Spinal cord (tissue), 10 donors: ENCODE results near the gene WDR76. TPM values are rescaled to one million over a fixed set of nuclear protein-coding genes. Genes with fewer than 3 reads are reported as not detected.

Experiments used
- DNase-seq, 6 donors: peaks; one replicate each; pipeline versions ENCODE4 v3.0.0 to v3.0.0-alpha.2; 2013 to 2015; ENCODE audit warnings: low spot score in 6 of 6, low read depth in 4 of 6
- H3K27ac ChIP-seq: one replicate; pipeline ENCODE4 v1.5.1; 2013; ENCODE audit warnings: low read depth, low read length, control low read depth
- H3K27me3 ChIP-seq: one replicate; pipeline ENCODE4 v1.6.1; 2013; ENCODE audit warnings: low read length; ENCODE audit not compliant: control insufficient read depth, insufficient read depth
- H3K36me3 ChIP-seq: one replicate; pipeline ENCODE4 v1.6.1; 2013; ENCODE audit warnings: low read length; ENCODE audit not compliant: control insufficient read depth, insufficient read depth
- H3K4me1 ChIP-seq: one replicate; pipeline ENCODE4 v1.6.1; 2013; ENCODE audit warnings: low read length; ENCODE audit not compliant: control insufficient read depth, insufficient read depth
- H3K4me3 ChIP-seq: one replicate; pipeline ENCODE4 v1.5.1; 2013; ENCODE audit warnings: low read depth, low read length, control low read depth
- H3K9me3 ChIP-seq: one replicate; pipeline ENCODE4 v1.6.1; 2013; ENCODE audit warnings: low read length; ENCODE audit not compliant: control insufficient read depth, insufficient read depth
- WGBS: methylation state at CpG from one replicate; pipeline ENCODE4 v1.1.5; 2013; ENCODE audit warnings: missing lambda C conversion rate; ENCODE audit not compliant: insufficient coverage; 5-methylcytosine and 5-hydroxymethylcytosine counted together
- polyA plus RNA-seq, 2 donors: library from polyadenylated mRNA; unstranded; fragments of 120-200 nt; gene quantifications; one replicate each; pipeline ENCODE4 v1.2.1, GENCODE V29; 2013; ENCODE audit not compliant: insufficient read length in 2 of 2
- small RNA-seq: library from RNA; depleted of rRNA; stranded (forward); fragments of <200 nt; gene quantifications from one replicate; pipeline ENCODE3, GENCODE V24; 2014; ENCODE audit warnings: low replicate concordance
- total RNA-seq, 2 donors: library from RNA; depleted of rRNA in 1 of 2; stranded (reverse); fragments of 120-200 nt in 1 of 2; fragments of >200 nt in 1 of 2; gene quantifications; one replicate each; pipeline versions ENCODE4 v1.2.3 to v1.2.4, GENCODE V29; 2013 to 2014
- donor health status: healthy.

Gene WDR76
- total and polyA plus RNA-seq, 4 donors: 10.1 to 10.8 (median 10.8) TPM

DNA sequence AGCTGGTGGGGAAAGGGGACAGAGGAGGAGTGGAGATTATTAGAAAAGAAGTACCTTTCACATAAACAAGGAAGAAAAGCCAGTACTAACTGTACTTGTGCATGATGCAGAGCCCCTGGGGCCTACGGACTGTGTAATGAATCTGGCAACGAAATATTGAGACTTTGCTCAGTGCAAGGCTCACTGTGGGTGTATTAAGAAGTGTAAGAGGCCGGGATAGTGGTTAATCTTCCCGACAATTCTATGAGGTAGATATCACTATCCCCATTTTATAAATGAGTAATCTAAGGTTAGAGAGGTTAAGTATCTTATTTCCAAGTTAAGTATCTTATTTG, 89.5 kb downstream of the WDR76 start:
- Histone ChIP-seq H3K9me3 (no peaks in the 10 kb centered on the region), H3K27ac (no peak overlapping the region), H3K27me3 (no peaks in the 10 kb centered on the region), H3K4me3 (no peak overlapping the region), H3K4me1 (peaks cover 3% of the 10 kb centered on the region), H3K36me3 (peaks cover 6% of the 10 kb centered on the region)
- DNase-seq: no peak
- no CpG with 5 or more reads among the region's 4 CpGs for WGBS

Small RNA genes within 50 kb of the gene (small RNA-seq; reads per million reads assigned to genes)
- gene MIR1282 (not detected), gene RF00019 (not detected)

Other genes with a start within 250 kb of the WDR76 start
- 10 to 100 TPM; 25.7 to 33.6 TPM for gene PPIP5K1, start 236.8 kb upstream of the WDR76 start, total RNA-seq
- 10 to 100 TPM; 28.0 to 43.3 TPM for gene PPIP5K1, start 236.8 kb upstream of the WDR76 start, polyA plus RNA-seq
- gene CKMT1B, start 233.0 kb upstream of the WDR76 start, total RNA-seq: 10 to 100 TPM; 12.8 to 17.7 TPM
- 100 to 1,000 TPM in 1 of 2 donors, 10 to 100 TPM in 1; 91.5 to 120 TPM for gene CKMT1B, start 233.0 kb upstream of the WDR76 start, polyA plus RNA-seq
- gene STRC, start 208.2 kb upstream of the WDR76 start, total RNA-seq: 1 to 10 TPM in 1 of 2 donors, under 1 TPM in 1; 0.59 to 1.5 TPM
- 1 to 10 TPM; 3.1 to 7.0 TPM for gene STRC, start 208.2 kb upstream of the WDR76 start, polyA plus RNA-seq
- gene CATSPER2, start 178.2 kb upstream of the WDR76 start, total RNA-seq: 1 to 10 TPM; 2.6 to 5.1 TPM
- 10 to 100 TPM in 1 of 2 donors, 1 to 10 TPM in 1; 7.5 to 15.6 TPM for gene CATSPER2, start 178.2 kb upstream of the WDR76 start, polyA plus RNA-seq
- gene CKMT1A, start 133.1 kb upstream of the WDR76 start, total RNA-seq: 10 to 100 TPM in 1 of 2 donors, 1 to 10 TPM in 1; 7.1 to 21.5 TPM
- 10 to 100 TPM; 48.9 to 54.7 TPM for gene CKMT1A, start 133.1 kb upstream of the WDR76 start, polyA plus RNA-seq
- gene PDIA3, start 80.6 kb upstream of the WDR76 start, total RNA-seq: 100 to 1,000 TPM; 120 to 175 TPM
- gene PDIA3, start 80.6 kb upstream of the WDR76 start, polyA plus RNA-seq: 100 to 1,000 TPM; 268 to 272 TPM
- 1 to 10 TPM; 2.8 to 6.2 TPM for gene ELL3, start 50.0 kb upstream of the WDR76 start, total RNA-seq
- 1 to 10 TPM; 2.9 to 3.6 TPM for gene ELL3, start 50.0 kb upstream of the WDR76 start, polyA plus RNA-seq
- gene SERF2, start 34.7 kb upstream of the WDR76 start, total RNA-seq: 100 to 1,000 TPM; 134 to 884 TPM
- gene SERF2, start 34.7 kb upstream of the WDR76 start, polyA plus RNA-seq: 100 to 1,000 TPM; 506 to 536 TPM
- under 1 TPM in 1 of 2 donors, not detected in 1; 0.72 TPM for gene SERINC4, start 26.8 kb upstream of the WDR76 start, total RNA-seq
- gene SERINC4, start 26.8 kb upstream of the WDR76 start, polyA plus RNA-seq: under 1 TPM in 1 of 2 donors, not detected in 1; 0.29 TPM
- 1 to 10 TPM; 5.1 to 5.4 TPM for gene HYPK, start 26.4 kb upstream of the WDR76 start, total RNA-seq
- 1 to 10 TPM; 6.1 to 9.0 TPM for gene HYPK, start 26.4 kb upstream of the WDR76 start, polyA plus RNA-seq
- gene MFAP1, start 2.3 kb upstream of the WDR76 start, total RNA-seq: 10 to 100 TPM; 25.6 to 43.7 TPM
- gene MFAP1, start 2.3 kb upstream of the WDR76 start, polyA plus RNA-seq: 10 to 100 TPM; 41.2 to 43.6 TPM